Osteocyte (in vitro differentiated cells): ENCODE data around the gene MTMR12. TPM values are rescaled to one million over a fixed set of nuclear protein-coding genes. Genes with fewer than 3 reads are reported as not detected.

Experiments used
- DNase-seq: peaks from one replicate; pipeline ENCODE4 v3.0.0; 2021; ENCODE audit warnings: mixed read lengths; ENCODE audit not compliant: unreplicated experiment; ENCODE audit errors: extremely low spot score
- H3K27ac Mint-ChIP-seq: one replicate; pipeline ENCODE4 v1.8.0; 2021; ENCODE audit warnings: mild to moderate bottlenecking, mixed read lengths; ENCODE audit not compliant: unreplicated experiment
- H3K27me3 Mint-ChIP-seq: one replicate; pipeline ENCODE4 v1.8.0; 2021; ENCODE audit warnings: mixed read lengths; ENCODE audit not compliant: unreplicated experiment
- H3K36me3 Mint-ChIP-seq: one replicate; pipeline ENCODE4 v1.8.0; 2021; ENCODE audit warnings: mixed read lengths; ENCODE audit not compliant: unreplicated experiment
- H3K4me1 Mint-ChIP-seq: one replicate; pipeline ENCODE4 v1.8.0; 2021; ENCODE audit warnings: mixed read lengths; ENCODE audit not compliant: unreplicated experiment
- H3K4me3 Mint-ChIP-seq: one replicate; pipeline ENCODE4 v1.8.0; 2021; ENCODE audit warnings: mild to moderate bottlenecking, moderate library complexity, mixed read lengths; ENCODE audit not compliant: unreplicated experiment
- H3K9me3 Mint-ChIP-seq: one replicate; pipeline ENCODE4 v1.8.0; 2021; ENCODE audit warnings: mixed read lengths; ENCODE audit not compliant: unreplicated experiment
- CTCF ChIP-seq: fragments of 200-600 bp; sonication (generic); IDR thresholded peaks from 2 replicates; pipeline ENCODE4 v1.5.0; 2021; ENCODE audit warnings: antibody characterized with exemption, mild to moderate bottlenecking, moderate library complexity
- total RNA-seq: library from RNA; stranded (reverse); gene quantifications from 2 replicates; pipeline ENCODE4 v1.2.1, GENCODE V29; 2021

MTMR12 gene
- total RNA-seq, 1 donor from 2014 or later: 23.4 TPM

GRCh38 chr5:32206509-32207354 is 106.0 kb downstream of the MTMR12 start:
- Mint-ChIP-seq H3K27ac (no peak overlapping the region), H3K27me3 (peaks cover 3% of the 10 kb centered on the region), H3K36me3 (no peaks in the 10 kb centered on the region), H3K9me3 (no peaks in the 10 kb centered on the region), H3K4me1 (no peaks in the 10 kb centered on the region), H3K4me3 (no peak overlapping the region)
- no peak for DNase-seq
- TF ChIP-seq CTCF: no peak

GRCh38 chr5:32206053-32206452 is 106.7 kb downstream of the MTMR12 start:
- Mint-ChIP-seq H3K9me3 (no peaks in the 10 kb centered on the region), H3K27ac (no peak overlapping the region), H3K27me3 (peaks cover 3% of the 10 kb centered on the region), H3K4me1 (no peaks in the 10 kb centered on the region), H3K36me3 (no peaks in the 10 kb centered on the region), H3K4me3 (no peak overlapping the region)
- no peak for TF ChIP-seq CTCF
- no peak for DNase-seq

GRCh38 chr5:32202394-32202793 is 110.3 kb downstream of the MTMR12 start:
- no peak overlapping the region for H3K27ac Mint-ChIP-seq
- no peak for DNase-seq

GRCh38 chr5:32201122-32201753 is 111.5 kb downstream of the MTMR12 start:
- no peak for TF ChIP-seq CTCF
- Mint-ChIP-seq H3K9me3 (no peaks in the 10 kb centered on the region), H3K4me3 (no peak overlapping the region), H3K27ac (no peak overlapping the region), H3K27me3 (peaks cover 3% of the 10 kb centered on the region), H3K36me3 (no peaks in the 10 kb centered on the region), H3K4me1 (no peaks in the 10 kb centered on the region)
- DNase-seq: no peak

More at GRCh38 chr5:32202394-32202793, 110.3 kb downstream of the MTMR12 start:
- Mint-ChIP-seq H3K4me3 (no peak overlapping the region), H3K4me1 (no peaks in the 10 kb centered on the region), H3K27me3 (peaks cover 3% of the 10 kb centered on the region), H3K36me3 (no peaks in the 10 kb centered on the region), H3K9me3 (no peaks in the 10 kb centered on the region)
- no peak for TF ChIP-seq CTCF

- no peak for TF ChIP-seq CTCF
- H3K4me1 Mint-ChIP-seq: peaks cover 15% of the 10 kb centered on the region
- no peak for DNase-seq
- no peaks in the 10 kb centered on the region for H3K36me3 Mint-ChIP-seq
- no peaks in the 10 kb centered on the region for H3K27me3 Mint-ChIP-seq
- H3K4me3 Mint-ChIP-seq: no peak overlapping the region
- H3K27ac Mint-ChIP-seq: no peak overlapping the region
- H3K9me3 Mint-ChIP-seq: no peaks in the 10 kb centered on the region
These were observed 115.7 kb downstream of the MTMR12 start for GRCh38 chr5:32197032-32197431.
